GM21423 (cell line): ENCODE measurements around the gene KRTAP5-5.
A peak's percentile ranks its signal among the peaks of the same experiment; 100 is the strongest.
"Not testable (repeated sequence)": the region's sequence is repeated elsewhere in the genome, so short reads cannot be mapped to it uniquely, and the experiment has no call there.

Experiments
- ATAC-seq: cut with Tn5 transposase; IDR thresholded peaks from one replicate; pipeline ENCODE4 v1.9.1; 2021; ENCODE audit warnings: mild to moderate bottlenecking, moderate library complexity; ENCODE audit not compliant: unreplicated experiment

The KRTAP5-5 gene

GRCh38 chr11:1629326-1630185 is at the start of gene KRTAP5-5:
KRTAP5-5 (plus strand) TSS chr11:1629775; CDS start chr11:1629841, 66 bp downstream.
- no peak for ATAC-seq

DNA sequence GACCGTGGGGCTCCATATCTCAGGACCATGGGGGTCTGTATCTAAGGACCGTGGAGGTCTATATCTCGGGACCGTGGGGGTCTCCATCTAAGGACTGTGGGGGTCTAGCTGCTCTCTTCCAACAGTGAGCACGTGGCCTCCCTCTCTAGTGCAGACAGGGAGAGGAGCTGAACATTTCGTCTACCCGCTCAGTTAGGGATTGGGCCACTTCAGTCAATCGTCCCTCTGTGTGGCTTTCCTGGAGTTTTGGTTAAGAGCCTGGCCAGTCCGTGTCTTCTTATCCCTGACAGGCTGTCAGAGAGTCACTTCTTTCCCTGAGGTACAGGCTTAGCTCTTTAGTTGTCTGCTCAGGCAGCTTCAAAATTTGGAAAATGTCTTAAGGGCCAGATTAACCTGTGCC is 47.6 kb upstream of the KRTAP5-5 start:
- ATAC-seq, result no peak

GRCh38 chr11:1582909-1583308 is 46.7 kb upstream of the KRTAP5-5 start:
- ATAC-seq, result not testable (repeated sequence)

- not testable (repeated sequence) for ATAC-seq
Measured at GRCh38 chr11:1584661-1585370, 44.8 kb upstream of the KRTAP5-5 start, which contains the start of gene KRTAP5-1. KRTAP5-1 (minus strand) TSS chr11:1585283; CDS start chr11:1585249, 34 bp downstream.

DNA sequence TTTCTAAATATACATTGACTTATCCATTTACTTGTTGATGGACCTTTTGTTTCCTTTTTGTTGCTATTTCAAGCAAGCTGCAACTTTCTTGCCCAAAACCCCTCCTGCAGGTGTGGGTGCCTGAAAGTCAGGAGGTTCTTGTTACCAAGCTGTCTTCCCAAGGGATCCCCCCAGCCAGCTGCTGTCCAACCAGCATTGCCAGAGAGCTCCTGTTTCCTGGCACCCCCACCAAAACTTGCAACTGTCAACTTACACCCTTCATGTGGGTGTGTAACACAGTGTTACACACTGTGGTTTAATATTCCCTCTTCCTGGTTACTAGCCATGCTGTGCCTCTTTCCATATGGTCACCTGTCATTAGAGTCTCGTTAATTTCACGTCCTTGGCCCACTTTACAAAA is 42.9 kb upstream of the KRTAP5-5 start:
- ATAC-seq, result no peak

DNA sequence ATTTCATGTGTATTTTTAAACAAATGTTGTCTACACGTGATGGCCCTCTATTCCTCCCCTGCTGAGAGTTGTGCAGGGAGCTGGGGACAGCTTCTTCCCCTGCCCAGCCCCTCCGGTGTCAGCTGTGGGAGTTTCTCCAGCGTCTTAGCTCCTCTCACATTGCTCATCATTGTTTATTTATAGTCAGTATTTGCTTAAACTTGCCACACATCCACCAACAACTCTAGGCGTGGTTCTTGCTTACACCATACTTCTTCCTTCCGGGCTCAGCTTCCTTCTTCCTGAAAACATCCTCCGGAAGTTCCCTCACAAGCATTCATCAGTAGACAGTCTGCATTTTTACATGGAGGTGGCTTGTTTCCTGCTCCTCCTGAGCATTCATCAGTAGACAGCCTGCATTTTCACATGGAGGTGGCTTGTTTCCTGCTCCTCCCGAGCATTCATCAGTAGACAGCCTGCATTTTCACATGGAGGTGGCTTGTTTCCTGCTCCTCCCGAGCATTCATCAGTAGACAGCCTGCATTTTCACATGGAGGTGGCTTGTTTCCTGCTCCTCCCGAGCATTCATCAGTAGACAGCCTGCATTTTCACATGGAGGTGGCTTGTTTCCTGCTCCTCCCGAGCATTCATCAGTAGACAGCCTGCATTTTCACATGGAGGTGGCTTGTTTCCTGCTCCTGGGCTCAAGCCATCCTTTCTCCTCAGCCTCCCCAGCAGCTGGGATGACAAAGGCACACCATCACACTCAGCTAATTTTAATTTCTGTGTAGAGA is 40.2 kb upstream of the KRTAP5-5 start:
- ATAC-seq, result not testable (repeated sequence)

DNA sequence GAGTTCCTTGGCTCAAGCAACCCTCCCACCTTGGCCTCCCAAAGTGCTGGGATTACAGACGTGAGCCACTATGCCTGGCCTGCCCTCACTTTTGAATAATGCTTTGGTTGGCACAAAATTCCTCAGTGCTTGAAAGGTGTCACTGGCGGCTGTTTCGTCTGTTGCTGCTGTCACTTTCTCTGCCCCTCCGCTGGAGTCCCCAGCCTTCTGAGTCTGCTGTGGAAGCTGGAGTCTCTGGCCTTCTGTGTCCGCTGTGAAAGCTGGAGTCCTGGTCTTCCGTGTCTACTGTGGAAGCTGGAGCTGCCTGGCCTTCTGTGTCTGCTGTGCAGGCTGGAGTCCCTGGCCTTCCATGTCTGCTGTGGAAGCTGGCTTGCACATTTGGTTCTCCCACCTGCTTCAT is 39.6 kb upstream of the KRTAP5-5 start:
- ATAC-seq, result no peak

DNA sequence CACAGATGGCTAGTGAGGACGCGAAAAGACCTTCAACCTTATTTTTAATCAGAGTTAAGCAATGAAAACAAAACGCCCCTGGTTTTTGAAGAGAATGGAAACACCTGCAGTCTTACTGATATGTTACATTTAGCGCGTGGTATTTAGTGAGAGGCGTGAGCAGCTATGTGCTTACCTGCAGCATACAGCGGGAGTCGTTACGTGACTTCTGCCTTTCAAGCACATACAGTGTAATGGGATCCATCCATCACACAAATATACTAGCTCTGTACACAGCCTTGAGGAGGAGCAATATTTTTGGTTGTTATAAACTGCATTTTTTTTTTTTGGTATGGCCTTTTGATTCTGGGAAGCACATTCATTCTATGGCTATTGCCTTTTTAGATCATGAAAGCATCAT is 36.9 kb upstream of the KRTAP5-5 start:
- ATAC-seq, result no peak

DNA sequence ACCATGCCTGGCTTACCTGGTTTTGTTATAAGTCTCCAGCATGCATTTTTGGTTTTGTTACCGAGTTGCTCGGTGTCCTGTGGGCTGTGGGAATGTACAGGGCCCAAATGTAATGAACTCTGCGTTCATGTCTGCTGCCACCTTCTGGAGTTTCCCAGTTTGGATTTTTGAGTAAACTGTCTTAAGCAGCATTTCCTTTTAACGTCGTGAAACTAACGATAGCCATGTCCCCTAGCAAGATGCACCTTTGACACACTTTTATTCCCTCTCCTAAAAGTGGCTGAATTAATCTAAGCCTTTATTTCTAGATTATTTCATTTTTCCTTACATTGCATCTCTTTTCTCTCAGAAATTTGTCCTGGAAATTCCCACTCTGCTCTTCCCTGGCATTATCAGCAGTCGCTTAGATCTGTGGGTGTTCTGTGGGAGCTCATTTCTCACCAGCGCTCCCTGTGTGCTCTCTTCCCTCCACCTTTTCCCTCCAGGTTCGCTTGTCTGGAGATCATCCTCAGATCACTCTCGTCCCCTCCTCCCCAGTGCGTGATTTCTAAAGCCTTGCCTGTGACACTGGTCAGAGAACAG is 33.5 kb upstream of the KRTAP5-5 start:
- not testable (repeated sequence) for ATAC-seq

DNA sequence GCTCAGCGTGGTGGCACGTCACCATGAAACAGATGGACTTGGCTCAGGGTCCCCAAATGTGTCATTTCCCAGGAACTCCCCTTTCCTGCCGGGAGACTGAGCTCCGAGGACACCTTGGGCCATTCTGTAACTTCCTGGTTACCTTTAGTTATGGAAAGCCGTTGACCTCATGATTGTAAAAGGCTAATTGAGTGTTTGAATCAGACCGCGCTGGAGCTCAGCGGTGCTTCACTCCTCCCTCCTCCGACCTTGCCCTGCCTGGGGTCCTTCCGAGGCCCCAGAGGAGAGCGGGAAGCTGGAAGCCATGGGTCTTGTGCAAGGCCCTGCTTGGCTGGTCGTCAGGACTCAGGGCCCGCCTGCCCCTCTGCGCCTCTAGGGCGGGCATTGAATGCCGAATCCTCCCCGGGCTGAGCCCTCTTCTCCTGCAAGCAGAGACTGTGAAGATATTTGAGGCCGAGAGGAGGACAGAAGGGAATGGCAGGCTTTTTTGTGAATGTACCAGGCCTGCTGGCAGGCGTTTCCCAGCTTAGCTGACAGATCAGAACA is 32.9 kb upstream of the KRTAP5-5 start:
- not testable (repeated sequence) for ATAC-seq

- ATAC-seq, result no peak
Measured at GRCh38 chr11:1597331-1597993, 32.1 kb upstream of the KRTAP5-5 start.

- no peak for ATAC-seq
Measured at GRCh38 chr11:1597994-1598380, 31.6 kb upstream of the KRTAP5-5 start, which contains the start of gene KRTAP5-2. KRTAP5-2 (minus strand) TSS chr11:1598294; CDS start chr11:1598250, 44 bp downstream.

DNA sequence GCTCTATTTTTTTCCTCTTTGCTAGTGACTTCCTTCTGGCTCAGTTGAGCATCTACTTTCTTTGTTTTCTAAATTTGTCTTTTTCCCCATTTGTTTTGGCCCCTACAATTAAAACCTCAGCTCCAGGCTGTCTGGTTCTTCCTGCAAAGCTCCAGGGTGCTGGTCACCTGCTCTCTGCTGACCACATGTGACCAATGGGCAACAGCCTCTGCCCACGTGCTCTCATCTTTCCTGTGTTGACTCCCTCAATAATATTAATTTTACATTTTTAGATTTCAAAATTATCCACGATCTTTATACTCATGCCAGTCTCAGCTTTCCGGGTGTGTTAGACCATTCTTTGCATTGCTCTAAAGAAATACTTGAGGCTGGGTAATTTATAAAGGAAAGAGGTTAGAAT is 31.2 kb upstream of the KRTAP5-5 start:
- not testable (repeated sequence) for ATAC-seq

GRCh38 chr11:1598816-1599215 is 30.8 kb upstream of the KRTAP5-5 start:
- no peak for ATAC-seq

DNA sequence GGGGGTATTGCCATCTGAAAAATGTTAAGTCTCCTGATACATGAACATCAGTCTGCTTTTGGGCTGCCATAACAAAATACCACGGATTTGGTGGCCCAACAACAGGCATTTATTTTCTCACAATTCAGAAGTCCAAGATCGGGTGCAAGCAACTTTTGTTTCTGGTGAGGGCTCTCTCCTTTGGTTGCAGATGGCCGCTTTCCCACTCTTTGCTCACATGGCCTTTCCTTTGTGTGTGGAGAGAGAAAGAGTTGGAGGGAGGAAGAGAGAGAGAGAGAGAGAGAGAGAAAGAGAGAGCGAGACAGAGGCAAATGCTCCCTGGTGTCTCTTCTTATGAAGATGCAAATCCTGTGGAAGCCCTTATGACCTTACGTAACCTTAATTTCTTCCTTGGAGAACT is 28.9 kb upstream of the KRTAP5-5 start:
- ATAC-seq, result no peak

- ATAC-seq, result not testable (repeated sequence)
Measured at GRCh38 chr11:1601663-1602062, 27.9 kb upstream of the KRTAP5-5 start.

GRCh38 chr11:1603629-1604028 is 25.9 kb upstream of the KRTAP5-5 start:
- no peak for ATAC-seq

DNA sequence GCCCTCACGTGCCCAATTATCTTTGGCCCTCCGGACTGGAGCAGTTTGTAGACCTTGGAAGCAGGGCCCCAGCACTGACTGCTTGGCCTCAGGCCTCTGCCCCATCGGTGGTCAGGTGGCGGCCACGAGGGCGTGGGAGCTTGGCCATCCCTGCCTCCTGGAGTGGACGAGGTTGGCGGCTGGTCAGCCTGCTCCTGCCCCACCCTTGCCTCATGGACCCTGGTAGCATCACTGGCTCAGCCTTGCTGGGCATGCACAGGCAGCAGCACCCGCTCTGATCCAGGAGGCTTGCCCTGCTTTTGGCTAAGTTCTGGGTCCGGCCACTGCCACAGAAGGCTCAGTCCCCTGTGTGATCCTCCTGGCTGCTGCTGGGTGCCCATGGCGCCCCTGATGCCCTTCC is 25.4 kb upstream of the KRTAP5-5 start:
- no peak for ATAC-seq

- ATAC-seq, result no peak
Measured at GRCh38 chr11:1604711-1605110, 24.9 kb upstream of the KRTAP5-5 start.

DNA sequence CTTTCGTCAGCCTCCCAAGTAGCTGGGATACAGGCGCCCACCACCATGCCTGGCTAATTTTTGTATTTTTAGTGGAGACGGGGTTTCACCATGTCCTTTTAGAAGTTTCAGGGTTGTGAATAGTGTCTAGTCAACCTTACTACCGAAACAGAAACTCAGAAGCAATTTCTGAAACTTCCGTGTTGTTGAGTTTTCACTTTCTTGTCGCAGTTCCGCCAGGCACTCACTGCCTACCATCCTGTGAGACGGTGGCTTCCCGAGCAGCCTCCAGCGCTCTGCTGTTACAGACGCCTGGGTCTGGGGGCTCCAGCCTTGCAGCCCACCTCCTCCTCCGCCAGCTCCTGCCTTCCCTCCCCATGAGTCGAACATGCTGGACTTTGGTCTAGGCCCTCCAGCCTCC is 23.7 kb upstream of the KRTAP5-5 start:
- ATAC-seq, result peak; percentile 79
